WTC11 (cell line): ENCODE data around the gene CLTCL1. TPM values are rescaled to one million over a fixed set of nuclear protein-coding genes. Genes with fewer than 3 reads are reported as not detected.

Experiments used
- ATAC-seq: fragments of 200-7000 bp; cut with Tn5 transposase; 2 replicates; pipeline ENCODE4 v1.10.0; 2021; ENCODE audit warnings: mild to moderate bottlenecking, moderate library complexity
- CTCF ChIA-PET: fragments of 300-600 bp; sonication (Branson Sonifier 250); formaldehyde crosslinking; loops from one replicate; lab custom pipeline; 2021; ENCODE audit warnings: antibody characterized with exemption; lab: Charles Lee
- POLR2A ChIA-PET: fragments of 350-600 bp; sonication (Branson Sonifier 250); formaldehyde crosslinking; loops from one replicate; lab custom pipeline; 2021; ENCODE audit warnings: antibody characterized with exemption; lab: Charles Lee
- DNase-seq: peaks from one replicate; pipeline ENCODE4 v3.0.0; 2021; ENCODE audit warnings: low spot score
- H3K27ac Mint-ChIP-seq: 2 replicates; pipeline ENCODE4 v1.8.0; 2021; ENCODE audit warnings: mixed read lengths
- H3K27me3 Mint-ChIP-seq: 2 replicates; pipeline ENCODE4 v1.8.0; 2021; ENCODE audit warnings: low read depth, mild to moderate bottlenecking, moderate library complexity, mixed read lengths
- H3K36me3 Mint-ChIP-seq: 2 replicates; pipeline ENCODE4 v1.8.0; 2021; ENCODE audit warnings: mixed read lengths
- H3K4me1 Mint-ChIP-seq: 2 replicates; pipeline ENCODE4 v1.8.0; 2022; ENCODE audit warnings: mixed read lengths
- H3K4me3 Mint-ChIP-seq: 2 replicates; pipeline ENCODE4 v1.8.0; 2021; ENCODE audit warnings: mild to moderate bottlenecking, moderate library complexity, mixed read lengths
- H3K9me3 Mint-ChIP-seq: 2 replicates; pipeline ENCODE4 v1.8.0; 2021; ENCODE audit warnings: mixed read lengths
- ARID4B ChIP-seq: sonication (generic); formaldehyde crosslinking; IDR thresholded peaks from 2 replicates; pipeline ENCODE4 v1.8.0; 2023; ENCODE audit warnings: missing genetic modification reagents, mild to moderate bottlenecking, borderline replicate concordance
- FOXK1 ChIP-seq: sonication (generic); formaldehyde crosslinking; IDR thresholded peaks from 2 replicates; pipeline ENCODE4 v1.8.0; 2022; ENCODE audit warnings: mild to moderate bottlenecking, moderate library complexity, missing genetic modification reagents
- GABPB1 ChIP-seq: sonication (generic); formaldehyde crosslinking; IDR thresholded peaks from 2 replicates; pipeline ENCODE4 v1.8.1; 2023; ENCODE audit warnings: mild to moderate bottlenecking, missing genetic modification reagents
- MAX ChIP-seq: sonication (generic); formaldehyde crosslinking; IDR thresholded peaks from 2 replicates; pipeline ENCODE4 v1.8.0; 2022; ENCODE audit warnings: mild to moderate bottlenecking, missing genetic modification reagents
- NR2C2 ChIP-seq: sonication (generic); formaldehyde crosslinking; IDR thresholded peaks from 2 replicates; pipeline ENCODE4 v1.8.0; 2022; ENCODE audit warnings: mild to moderate bottlenecking, missing genetic modification reagents
- RELA ChIP-seq: sonication (generic); formaldehyde crosslinking; IDR thresholded peaks from 2 replicates; pipeline ENCODE4 v1.8.1; 2022; ENCODE audit warnings: missing genetic modification reagents, mild to moderate bottlenecking, borderline replicate concordance
- RORB ChIP-seq: fragments of 250-450 bp; sonication (Bioruptor Pico); IDR thresholded peaks from 2 replicates; pipeline ENCODE4 v1.9.0; 2021; ENCODE audit warnings: mild to moderate bottlenecking
- SMAD3 ChIP-seq: sonication (generic); formaldehyde crosslinking; IDR thresholded peaks from 2 replicates; pipeline ENCODE4 v1.8.0; 2022; ENCODE audit warnings: missing genetic modification reagents, mild to moderate bottlenecking, borderline replicate concordance
- TEAD4 ChIP-seq: sonication (generic); formaldehyde crosslinking; IDR thresholded peaks from 2 replicates; pipeline ENCODE4 v1.8.0; 2022; ENCODE audit warnings: mild to moderate bottlenecking, missing genetic modification reagents
- USF2 ChIP-seq: sonication (generic); formaldehyde crosslinking; IDR thresholded peaks from 2 replicates; pipeline ENCODE4 v1.8.1; 2023; ENCODE audit warnings: mild to moderate bottlenecking, missing genetic modification reagents, moderate library complexity
- ZNF138 ChIP-seq: sonication (generic); formaldehyde crosslinking; conservative IDR thresholded peaks from 2 replicates; pipeline ENCODE4 v1.8.1; 2022; ENCODE audit warnings: mild to moderate bottlenecking, moderate library complexity, missing genetic modification reagents
- ZNF219 ChIP-seq: sonication (generic); formaldehyde crosslinking; IDR thresholded peaks from 2 replicates; pipeline ENCODE4 v1.8.0; 2023; ENCODE audit warnings: missing genetic modification reagents, mild to moderate bottlenecking, borderline replicate concordance
- total RNA-seq: library from RNA; stranded (reverse); gene quantifications from 3 replicates; pipeline ENCODE4 v1.2.3, GENCODE V29; 2021
- TF ChIP-seq, protein P1 (sequence below): sonication (generic); formaldehyde crosslinking; IDR thresholded peaks from 2 replicates; pipeline ENCODE4 v1.8.1; 2022; ENCODE audit warnings: low read depth, missing genetic modification reagents, borderline replicate concordance
- TF ChIP-seq, protein P2 (sequence below): sonication (generic); formaldehyde crosslinking; IDR thresholded peaks from 2 replicates; pipeline ENCODE4 v1.8.1; 2022; ENCODE audit warnings: low read depth, mild to moderate bottlenecking, moderate library complexity, missing genetic modification reagents, borderline replicate concordance
- TF ChIP-seq, protein P3 (sequence below): fragments of 250-450 bp; sonication (Bioruptor Pico); IDR thresholded peaks from 2 replicates; pipeline ENCODE4 v1.9.0; 2021; ENCODE audit warnings: mild to moderate bottlenecking, borderline replicate concordance
- TF ChIP-seq, protein P4 (sequence below): sonication (generic); formaldehyde crosslinking; IDR thresholded peaks from 2 replicates; pipeline ENCODE4 v1.8.0; 2022; ENCODE audit warnings: mild to moderate bottlenecking, missing genetic modification reagents

CLTCL1 gene
- total RNA-seq, 1 experiment from 2014 or later: 15.5 TPM

DNA sequence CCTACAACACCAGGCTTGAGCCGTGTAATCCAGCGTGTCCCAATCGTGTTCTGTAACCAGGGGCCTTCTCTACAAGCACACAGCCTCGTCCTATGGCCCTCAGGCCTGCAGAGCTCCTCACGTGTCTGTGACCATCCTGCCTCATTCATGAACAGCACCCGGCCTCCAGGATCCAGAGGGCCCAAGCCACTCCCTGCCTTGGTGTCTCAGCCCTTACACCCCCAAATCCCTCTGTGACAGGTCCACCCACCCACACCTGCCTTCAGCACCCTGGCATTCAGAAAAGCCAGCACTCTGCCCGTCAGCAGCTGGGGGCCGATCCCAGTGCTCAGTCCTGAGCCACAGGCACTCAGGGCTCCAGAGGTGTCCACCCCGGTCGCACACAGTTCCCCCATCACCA lies 154.6 kb downstream of the CLTCL1 start (continued):
- TF ChIP-seq, protein P1, sequence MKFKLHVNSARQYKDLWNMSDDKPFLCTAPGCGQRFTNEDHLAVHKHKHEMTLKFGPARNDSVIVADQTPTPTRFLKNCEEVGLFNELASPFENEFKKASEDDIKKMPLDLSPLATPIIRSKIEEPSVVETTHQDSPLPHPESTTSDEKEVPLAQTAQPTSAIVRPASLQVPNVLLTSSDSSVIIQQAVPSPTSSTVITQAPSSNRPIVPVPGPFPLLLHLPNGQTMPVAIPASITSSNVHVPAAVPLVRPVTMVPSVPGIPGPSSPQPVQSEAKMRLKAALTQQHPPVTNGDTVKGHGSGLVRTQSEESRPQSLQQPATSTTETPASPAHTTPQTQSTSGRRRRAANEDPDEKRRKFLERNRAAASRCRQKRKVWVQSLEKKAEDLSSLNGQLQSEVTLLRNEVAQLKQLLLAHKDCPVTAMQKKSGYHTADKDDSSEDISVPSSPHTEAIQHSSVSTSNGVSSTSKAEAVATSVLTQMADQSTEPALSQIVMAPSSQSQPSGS: no peak

DNA sequence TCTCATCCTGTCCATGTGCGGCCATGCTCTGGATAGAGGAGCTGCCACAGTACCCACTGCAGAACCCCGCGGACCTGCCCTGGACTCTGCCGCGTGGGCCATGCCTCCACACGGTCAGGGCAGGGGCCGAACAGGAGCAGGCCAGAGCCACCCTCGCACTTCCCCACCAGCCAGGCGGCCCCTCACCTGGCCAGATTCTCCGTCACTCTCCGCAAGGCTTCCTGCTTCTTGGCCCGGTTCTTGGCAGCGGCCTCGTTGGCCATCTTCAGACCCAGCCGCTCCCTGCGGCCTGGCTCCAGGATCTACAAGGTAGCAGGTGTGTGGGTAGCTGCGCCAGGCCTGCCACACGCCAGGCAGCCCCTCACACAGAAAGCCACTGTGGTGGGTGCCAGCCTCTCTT lies 156.6 kb downstream of the CLTCL1 start:
- Mint-ChIP-seq H3K27me3 (no peaks in the 10 kb centered on the region), H3K27ac (no peak overlapping the region), H3K4me1 (no peaks in the 10 kb centered on the region), H3K9me3 (no peaks in the 10 kb centered on the region), H3K36me3 (peaks cover 31% of the 10 kb centered on the region), H3K4me3 (no peak overlapping the region)
- POLR2A ChIA-PET: no interaction called here
- ATAC-seq: no peak
- CTCF ChIA-PET: interaction anchor here (1.4 kb wide), 1 partner anchor 9 kb away, joined by 7 read pairs; the partner anchor contains the start of gene ESS2
- no peak for DNase-seq
- TF ChIP-seq NR2C2 (CRISPR knock-in tag): no peak
- TF ChIP-seq SMAD3: no peak
- no peak for TF ChIP-seq RORB
- TF ChIP-seq RELA (CRISPR knock-in tag): no peak
- no peak for TF ChIP-seq ZNF219 (CRISPR knock-in tag)
- TF ChIP-seq, protein P2, sequence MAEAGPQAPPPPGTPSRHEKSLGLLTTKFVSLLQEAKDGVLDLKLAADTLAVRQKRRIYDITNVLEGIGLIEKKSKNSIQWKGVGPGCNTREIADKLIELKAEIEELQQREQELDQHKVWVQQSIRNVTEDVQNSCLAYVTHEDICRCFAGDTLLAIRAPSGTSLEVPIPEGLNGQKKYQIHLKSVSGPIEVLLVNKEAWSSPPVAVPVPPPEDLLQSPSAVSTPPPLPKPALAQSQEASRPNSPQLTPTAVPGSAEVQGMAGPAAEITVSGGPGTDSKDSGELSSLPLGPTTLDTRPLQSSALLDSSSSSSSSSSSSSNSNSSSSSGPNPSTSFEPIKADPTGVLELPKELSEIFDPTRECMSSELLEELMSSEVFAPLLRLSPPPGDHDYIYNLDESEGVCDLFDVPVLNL (CRISPR knock-in tag): no peak

GRCh38 chr22:19134176-19134831 lies 157.2 kb downstream of the CLTCL1 start:
- Mint-ChIP-seq H3K4me1 (no peaks in the 10 kb centered on the region), H3K27ac (no peak overlapping the region), H3K27me3 (no peaks in the 10 kb centered on the region), H3K36me3 (peaks cover 26% of the 10 kb centered on the region), H3K9me3 (no peaks in the 10 kb centered on the region), H3K4me3 (no peak overlapping the region)
- TF ChIP-seq FOXK1 (CRISPR knock-in tag): no peak
- ChIA-PET POLR2A (no interaction called here), CTCF (no interaction called here)
- ATAC-seq (no peak), DNase-seq (no peak)

DNA sequence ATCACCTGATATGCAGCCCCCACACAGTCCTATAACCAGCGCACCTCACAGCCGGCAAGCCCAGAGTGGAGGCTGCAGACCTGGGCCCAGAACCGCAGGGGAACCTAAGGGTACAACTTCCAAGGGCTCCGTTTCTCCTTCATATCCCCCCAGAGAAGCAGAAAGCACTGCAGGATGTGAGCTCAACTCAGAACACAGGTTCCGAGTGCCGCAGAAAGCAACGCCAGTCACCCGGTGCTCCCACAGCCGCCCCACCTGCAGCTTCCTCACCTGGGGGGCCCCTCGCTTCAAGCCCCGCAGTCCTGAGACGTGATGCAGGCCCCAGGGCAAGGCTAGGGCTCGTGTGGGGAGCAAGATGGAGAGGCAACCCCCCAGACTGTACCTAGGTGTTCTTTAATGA lies 158.0 kb downstream of the CLTCL1 start:
- CTCF ChIA-PET: interaction anchor here (1.9 kb wide), 1 partner anchor 11 kb away, joined by 7 read pairs; the partner anchor contains the start of gene ESS2
- POLR2A ChIA-PET: no interaction called here
- Mint-ChIP-seq H3K4me3 (no peak overlapping the region), H3K36me3 (peaks cover 20% of the 10 kb centered on the region), H3K27me3 (no peaks in the 10 kb centered on the region), H3K4me1 (no peaks in the 10 kb centered on the region), H3K9me3 (no peaks in the 10 kb centered on the region), H3K27ac (no peak overlapping the region)
- no peak for DNase-seq
- ATAC-seq: no peak
- TF ChIP-seq ARID4B (CRISPR knock-in tag) (no peak), ZNF138 (no peak), TEAD4 (no peak), MAX (CRISPR knock-in tag) (no peak), GABPB1 (CRISPR knock-in tag) (no peak), USF2 (no peak)
- TF ChIP-seq, protein P3, sequence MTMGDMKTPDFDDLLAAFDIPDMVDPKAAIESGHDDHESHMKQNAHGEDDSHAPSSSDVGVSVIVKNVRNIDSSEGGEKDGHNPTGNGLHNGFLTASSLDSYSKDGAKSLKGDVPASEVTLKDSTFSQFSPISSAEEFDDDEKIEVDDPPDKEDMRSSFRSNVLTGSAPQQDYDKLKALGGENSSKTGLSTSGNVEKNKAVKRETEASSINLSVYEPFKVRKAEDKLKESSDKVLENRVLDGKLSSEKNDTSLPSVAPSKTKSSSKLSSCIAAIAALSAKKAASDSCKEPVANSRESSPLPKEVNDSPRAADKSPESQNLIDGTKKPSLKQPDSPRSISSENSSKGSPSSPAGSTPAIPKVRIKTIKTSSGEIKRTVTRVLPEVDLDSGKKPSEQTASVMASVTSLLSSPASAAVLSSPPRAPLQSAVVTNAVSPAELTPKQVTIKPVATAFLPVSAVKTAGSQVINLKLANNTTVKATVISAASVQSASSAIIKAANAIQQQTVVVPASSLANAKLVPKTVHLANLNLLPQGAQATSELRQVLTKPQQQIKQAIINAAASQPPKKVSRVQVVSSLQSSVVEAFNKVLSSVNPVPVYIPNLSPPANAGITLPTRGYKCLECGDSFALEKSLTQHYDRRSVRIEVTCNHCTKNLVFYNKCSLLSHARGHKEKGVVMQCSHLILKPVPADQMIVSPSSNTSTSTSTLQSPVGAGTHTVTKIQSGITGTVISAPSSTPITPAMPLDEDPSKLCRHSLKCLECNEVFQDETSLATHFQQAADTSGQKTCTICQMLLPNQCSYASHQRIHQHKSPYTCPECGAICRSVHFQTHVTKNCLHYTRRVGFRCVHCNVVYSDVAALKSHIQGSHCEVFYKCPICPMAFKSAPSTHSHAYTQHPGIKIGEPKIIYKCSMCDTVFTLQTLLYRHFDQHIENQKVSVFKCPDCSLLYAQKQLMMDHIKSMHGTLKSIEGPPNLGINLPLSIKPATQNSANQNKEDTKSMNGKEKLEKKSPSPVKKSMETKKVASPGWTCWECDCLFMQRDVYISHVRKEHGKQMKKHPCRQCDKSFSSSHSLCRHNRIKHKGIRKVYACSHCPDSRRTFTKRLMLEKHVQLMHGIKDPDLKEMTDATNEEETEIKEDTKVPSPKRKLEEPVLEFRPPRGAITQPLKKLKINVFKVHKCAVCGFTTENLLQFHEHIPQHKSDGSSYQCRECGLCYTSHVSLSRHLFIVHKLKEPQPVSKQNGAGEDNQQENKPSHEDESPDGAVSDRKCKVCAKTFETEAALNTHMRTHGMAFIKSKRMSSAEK: no peak
- TF ChIP-seq, protein P4, sequence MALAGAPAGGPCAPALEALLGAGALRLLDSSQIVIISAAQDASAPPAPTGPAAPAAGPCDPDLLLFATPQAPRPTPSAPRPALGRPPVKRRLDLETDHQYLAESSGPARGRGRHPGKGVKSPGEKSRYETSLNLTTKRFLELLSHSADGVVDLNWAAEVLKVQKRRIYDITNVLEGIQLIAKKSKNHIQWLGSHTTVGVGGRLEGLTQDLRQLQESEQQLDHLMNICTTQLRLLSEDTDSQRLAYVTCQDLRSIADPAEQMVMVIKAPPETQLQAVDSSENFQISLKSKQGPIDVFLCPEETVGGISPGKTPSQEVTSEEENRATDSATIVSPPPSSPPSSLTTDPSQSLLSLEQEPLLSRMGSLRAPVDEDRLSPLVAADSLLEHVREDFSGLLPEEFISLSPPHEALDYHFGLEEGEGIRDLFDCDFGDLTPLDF (CRISPR knock-in tag): no peak
